MM.1S (cell line): Measurements from ENCODE around the gene ABITRAM.

Experiments
- EZH2 ChIP-seq: fragments of 300-600 bp; sonication (generic); optimal IDR thresholded peaks from 2 replicates; pipeline ENCODE3; 2017; ENCODE audit warnings: low read depth, mild to moderate bottlenecking, antibody characterized with exemption, low read length, mixed read lengths
- TF ChIP-seq, protein P1 (sequence below): fragments of 300-600 bp; sonication (generic); IDR thresholded peaks from 2 replicates; pipeline ENCODE4 v1.5.1; 2016; ENCODE audit warnings: antibody characterized with exemption, low read length, mixed read lengths

DNA sequence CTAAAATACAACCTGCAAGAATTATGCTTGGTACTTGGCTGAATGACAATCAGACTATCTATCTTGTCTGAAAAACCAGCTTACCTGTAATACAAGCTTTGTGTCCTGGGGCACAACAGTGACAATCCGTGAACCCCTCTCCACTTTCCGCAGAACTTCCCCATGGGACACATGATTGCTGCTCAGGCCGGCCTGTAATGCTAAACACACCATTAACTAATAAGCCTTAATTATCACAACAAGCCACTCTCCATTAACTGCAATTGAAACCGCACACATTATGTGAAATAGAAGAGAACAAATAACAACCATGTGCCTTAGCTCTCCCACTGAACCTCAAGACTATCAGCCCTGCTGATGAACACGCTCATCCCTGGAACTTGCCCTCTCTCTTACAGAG lies 34.0 kb upstream of the ABITRAM start:
- TF ChIP-seq, protein P1, sequence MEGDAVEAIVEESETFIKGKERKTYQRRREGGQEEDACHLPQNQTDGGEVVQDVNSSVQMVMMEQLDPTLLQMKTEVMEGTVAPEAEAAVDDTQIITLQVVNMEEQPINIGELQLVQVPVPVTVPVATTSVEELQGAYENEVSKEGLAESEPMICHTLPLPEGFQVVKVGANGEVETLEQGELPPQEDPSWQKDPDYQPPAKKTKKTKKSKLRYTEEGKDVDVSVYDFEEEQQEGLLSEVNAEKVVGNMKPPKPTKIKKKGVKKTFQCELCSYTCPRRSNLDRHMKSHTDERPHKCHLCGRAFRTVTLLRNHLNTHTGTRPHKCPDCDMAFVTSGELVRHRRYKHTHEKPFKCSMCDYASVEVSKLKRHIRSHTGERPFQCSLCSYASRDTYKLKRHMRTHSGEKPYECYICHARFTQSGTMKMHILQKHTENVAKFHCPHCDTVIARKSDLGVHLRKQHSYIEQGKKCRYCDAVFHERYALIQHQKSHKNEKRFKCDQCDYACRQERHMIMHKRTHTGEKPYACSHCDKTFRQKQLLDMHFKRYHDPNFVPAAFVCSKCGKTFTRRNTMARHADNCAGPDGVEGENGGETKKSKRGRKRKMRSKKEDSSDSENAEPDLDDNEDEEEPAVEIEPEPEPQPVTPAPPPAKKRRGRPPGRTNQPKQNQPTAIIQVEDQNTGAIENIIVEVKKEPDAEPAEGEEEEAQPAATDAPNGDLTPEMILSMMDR, result no peak
- no peak for TF ChIP-seq EZH2
